ENCODE results near the gene OPRD1.
"Not testable (repeated sequence)": the region's sequence is repeated elsewhere in the genome, so short reads cannot be mapped to it uniquely, and the experiment has no call there.

The OPRD1 gene

GRCh38 chr1:28811766-28812668 lies at the start of gene OPRD1:
OPRD1 (plus strand) TSS chr1:28812170; CDS start chr1:28812384, 214 bp downstream.
- no peak for FAIRE-seq

GRCh38 chr1:28766532-28767183 lies 45.3 kb upstream of the OPRD1 start:
- no peak for FAIRE-seq

GRCh38 chr1:28770601-28771165 lies 41.3 kb upstream of the OPRD1 start:
- no peak for FAIRE-seq

GRCh38 chr1:28771921-28772320 lies 40.0 kb upstream of the OPRD1 start:
- not testable (repeated sequence) for FAIRE-seq

- no peak for FAIRE-seq
These were observed 38.9 kb upstream of the OPRD1 start for GRCh38 chr1:28773105-28773504.

GRCh38 chr1:28775121-28775942 lies 36.6 kb upstream of the OPRD1 start:
- no peak for FAIRE-seq

- no peak for FAIRE-seq
These were observed 35.6 kb upstream of the OPRD1 start for GRCh38 chr1:28776341-28776740.

GRCh38 chr1:28778021-28778420 lies 33.9 kb upstream of the OPRD1 start:
- FAIRE-seq, result no peak

- FAIRE-seq, result no peak
These were observed 32.1 kb upstream of the OPRD1 start for GRCh38 chr1:28779751-28780408.

- FAIRE-seq, result no peak
These were observed 30.7 kb upstream of the OPRD1 start for GRCh38 chr1:28781305-28781704.

- no peak for FAIRE-seq
These were observed 30.0 kb upstream of the OPRD1 start for GRCh38 chr1:28782011-28782410.

- FAIRE-seq, result no peak
These were observed 28.6 kb upstream of the OPRD1 start for GRCh38 chr1:28783363-28783762.

- no peak for FAIRE-seq
These were observed 22.6 kb upstream of the OPRD1 start for GRCh38 chr1:28789412-28789811.

- no peak for FAIRE-seq
These were observed 22.2 kb upstream of the OPRD1 start for GRCh38 chr1:28789816-28790215.

GRCh38 chr1:28790377-28791035 lies 21.5 kb upstream of the OPRD1 start:
- FAIRE-seq, result no peak

- FAIRE-seq, result not testable (repeated sequence)
These were observed 20.0 kb upstream of the OPRD1 start for GRCh38 chr1:28791929-28792328.

- no peak for FAIRE-seq
These were observed 19.3 kb upstream of the OPRD1 start for GRCh38 chr1:28792644-28793121.

- FAIRE-seq, result not testable (repeated sequence)
These were observed 17.4 kb upstream of the OPRD1 start for GRCh38 chr1:28794582-28794981.

- no peak for FAIRE-seq
These were observed 15.4 kb upstream of the OPRD1 start for GRCh38 chr1:28796352-28797211.

GRCh38 chr1:28800324-28800723 lies 11.6 kb upstream of the OPRD1 start:
- FAIRE-seq, result no peak

Data from colon (tissue), 2 donors.